Mononuclear cell (primary cell): ENCODE data around the gene DDX1. TPM values are rescaled to one million over a fixed set of nuclear protein-coding genes. Genes with fewer than 3 reads are reported as not detected.
"Not testable (repeated sequence)": the region's sequence is repeated elsewhere in the genome, so short reads cannot be mapped to it uniquely, and the experiment has no call there.

ENCODE experiments used
- H3K27me3 ChIP-seq: 2 replicates; pipeline ENCODE4 v1.6.0; 2011; ENCODE audit warnings: low read length, control low read depth; ENCODE audit not compliant: insufficient read depth
- H3K4me1 ChIP-seq: 2 replicates; pipeline ENCODE4 v1.5.1; 2011; ENCODE audit warnings: mild to moderate bottlenecking, low read length, control low read depth; ENCODE audit not compliant: insufficient read depth
- H3K4me3 ChIP-seq: 2 replicates; pipeline ENCODE4 v1.5.1; 2011; ENCODE audit warnings: mild to moderate bottlenecking, low read length, moderate library complexity
- H3K9me3 ChIP-seq: 2 replicates; pipeline ENCODE4 v1.5.1; 2011; ENCODE audit warnings: low read depth, mild to moderate bottlenecking, control low read depth, low read length
- total RNA-seq: library from RNA; depleted of rRNA; stranded (reverse); fragments of >200 nt; gene quantifications from one replicate; pipeline ENCODE4 v1.2.3, GENCODE V29; 2012

The DDX1 gene
- total RNA-seq, 1 donor: 55.5 TPM

DNA sequence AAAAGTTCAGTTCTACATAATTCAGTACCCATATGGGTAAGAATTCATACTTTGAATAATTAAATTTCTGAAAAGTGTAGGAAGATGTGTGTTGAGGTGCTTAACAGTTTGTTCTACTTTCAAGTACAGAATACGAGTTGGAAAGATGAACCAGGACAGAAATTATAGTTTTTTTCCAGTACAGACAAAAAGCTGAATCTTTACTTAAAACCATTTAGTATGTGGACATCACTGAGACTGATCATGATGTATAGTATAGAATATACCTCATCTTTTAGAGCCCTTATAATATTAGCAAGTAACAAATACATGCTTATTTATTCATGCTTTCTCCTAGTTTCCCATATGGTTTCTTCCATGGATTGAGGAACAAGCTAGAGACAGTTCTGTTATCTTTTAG is 10.0 kb downstream of the DDX1 start:
- no peak overlapping the region for H3K4me3 ChIP-seq
- no peaks in the 10 kb centered on the region for H3K4me1 ChIP-seq
- H3K27me3 ChIP-seq: no peaks in the 10 kb centered on the region
- H3K9me3 ChIP-seq: no peaks in the 10 kb centered on the region

DNA sequence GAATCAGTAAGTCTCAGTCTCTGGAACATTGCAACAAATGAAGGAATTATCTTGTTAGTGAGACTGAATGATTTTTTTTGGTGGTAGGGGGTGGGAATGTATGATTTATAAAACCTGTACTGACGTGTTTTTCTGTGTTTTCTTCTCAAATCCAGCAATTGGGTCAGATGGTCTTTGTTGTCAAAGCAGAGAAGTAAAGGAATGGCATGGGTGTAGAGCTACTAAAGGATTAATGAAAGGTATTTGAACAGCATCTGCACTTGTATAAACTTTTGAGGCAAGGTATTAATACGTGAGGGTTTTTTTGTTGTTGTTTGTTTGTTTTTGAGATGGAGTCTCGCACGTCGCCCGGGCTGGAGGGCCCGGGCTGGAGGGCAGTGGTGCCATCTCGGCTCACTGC is 10.7 kb downstream of the DDX1 start:
- Histone ChIP-seq H3K9me3 (no peaks in the 10 kb centered on the region), H3K4me1 (no peaks in the 10 kb centered on the region), H3K27me3 (no peaks in the 10 kb centered on the region), H3K4me3 (no peak overlapping the region)

DNA sequence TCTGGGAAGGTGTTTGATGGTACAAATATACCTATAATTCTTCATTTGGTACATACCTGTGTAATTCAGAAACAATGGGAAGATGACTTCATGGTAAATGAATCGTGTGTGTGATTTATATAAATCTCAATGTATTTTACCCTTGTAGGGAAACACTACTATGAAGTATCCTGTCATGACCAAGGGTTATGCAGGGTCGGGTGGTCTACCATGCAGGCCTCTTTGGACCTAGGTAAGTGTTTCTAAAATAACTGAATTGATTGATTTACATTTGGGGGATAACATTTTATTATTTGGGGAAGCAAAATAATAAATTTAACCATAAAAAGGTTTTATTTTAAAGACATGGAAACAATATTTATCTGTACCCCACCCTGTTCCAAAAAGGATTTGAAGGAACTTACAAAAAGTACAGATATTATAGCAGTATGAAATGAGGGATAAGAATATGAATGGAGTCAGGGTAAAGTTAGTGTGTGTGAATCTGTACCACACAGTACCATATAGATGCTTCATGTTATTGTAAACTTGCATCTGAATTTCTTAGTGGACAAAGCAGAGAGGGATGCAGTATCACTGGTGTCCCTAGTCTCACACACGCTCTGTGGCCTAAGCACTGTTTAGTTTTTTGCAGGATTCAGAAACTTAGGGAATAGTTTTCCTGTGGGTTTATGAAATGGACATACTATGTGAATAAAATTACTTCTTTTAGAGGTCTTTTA is 11.5 kb downstream of the DDX1 start:
- Histone ChIP-seq H3K27me3 (no peaks in the 10 kb centered on the region), H3K4me3 (no peak overlapping the region), H3K9me3 (no peaks in the 10 kb centered on the region), H3K4me1 (no peaks in the 10 kb centered on the region)

DNA sequence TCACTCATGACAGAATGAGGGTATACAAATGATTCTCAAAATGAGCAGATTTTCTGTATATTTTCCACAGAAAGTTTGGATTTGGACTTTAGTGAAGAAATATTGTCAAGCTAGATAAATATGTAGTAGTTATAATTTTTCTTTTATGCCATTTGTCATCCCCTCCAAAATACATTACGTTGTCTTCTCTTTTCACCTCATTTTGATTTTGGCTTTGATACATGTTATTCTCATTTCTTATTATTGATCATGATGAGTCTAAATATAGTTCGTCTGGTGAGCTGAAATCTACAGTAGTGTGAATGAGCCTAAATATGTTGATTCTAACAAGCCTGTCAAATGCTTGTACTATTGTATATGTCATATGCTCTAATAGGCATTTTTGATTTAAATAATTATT is 12.3 kb downstream of the DDX1 start:
- no peaks in the 10 kb centered on the region for H3K9me3 ChIP-seq
- no peaks in the 10 kb centered on the region for H3K27me3 ChIP-seq
- H3K4me3 ChIP-seq: no peak overlapping the region
- no peaks in the 10 kb centered on the region for H3K4me1 ChIP-seq

DNA sequence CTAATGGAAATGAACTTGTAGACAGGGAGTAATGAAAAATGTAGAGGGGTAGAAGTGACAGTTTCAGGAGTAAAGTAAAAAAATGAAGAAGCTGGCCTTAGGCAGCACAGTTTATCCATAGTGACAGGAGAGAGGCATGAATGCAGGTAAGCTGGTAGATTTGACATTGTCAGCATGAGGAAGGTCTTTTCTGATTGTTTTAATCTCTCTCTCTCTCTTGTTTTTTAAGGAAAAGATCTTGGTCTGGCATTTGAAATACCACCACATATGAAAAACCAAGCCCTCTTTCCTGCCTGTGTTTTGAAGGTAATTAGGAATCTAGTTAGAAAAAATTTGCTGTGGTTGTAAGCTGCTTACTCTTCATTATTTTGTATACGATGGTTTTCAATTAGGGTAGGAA is 14.1 kb downstream of the DDX1 start:
- H3K4me3 ChIP-seq: no peak overlapping the region
- no peaks in the 10 kb centered on the region for H3K4me1 ChIP-seq
- H3K9me3 ChIP-seq: no peaks in the 10 kb centered on the region
- H3K27me3 ChIP-seq: no peaks in the 10 kb centered on the region

DNA sequence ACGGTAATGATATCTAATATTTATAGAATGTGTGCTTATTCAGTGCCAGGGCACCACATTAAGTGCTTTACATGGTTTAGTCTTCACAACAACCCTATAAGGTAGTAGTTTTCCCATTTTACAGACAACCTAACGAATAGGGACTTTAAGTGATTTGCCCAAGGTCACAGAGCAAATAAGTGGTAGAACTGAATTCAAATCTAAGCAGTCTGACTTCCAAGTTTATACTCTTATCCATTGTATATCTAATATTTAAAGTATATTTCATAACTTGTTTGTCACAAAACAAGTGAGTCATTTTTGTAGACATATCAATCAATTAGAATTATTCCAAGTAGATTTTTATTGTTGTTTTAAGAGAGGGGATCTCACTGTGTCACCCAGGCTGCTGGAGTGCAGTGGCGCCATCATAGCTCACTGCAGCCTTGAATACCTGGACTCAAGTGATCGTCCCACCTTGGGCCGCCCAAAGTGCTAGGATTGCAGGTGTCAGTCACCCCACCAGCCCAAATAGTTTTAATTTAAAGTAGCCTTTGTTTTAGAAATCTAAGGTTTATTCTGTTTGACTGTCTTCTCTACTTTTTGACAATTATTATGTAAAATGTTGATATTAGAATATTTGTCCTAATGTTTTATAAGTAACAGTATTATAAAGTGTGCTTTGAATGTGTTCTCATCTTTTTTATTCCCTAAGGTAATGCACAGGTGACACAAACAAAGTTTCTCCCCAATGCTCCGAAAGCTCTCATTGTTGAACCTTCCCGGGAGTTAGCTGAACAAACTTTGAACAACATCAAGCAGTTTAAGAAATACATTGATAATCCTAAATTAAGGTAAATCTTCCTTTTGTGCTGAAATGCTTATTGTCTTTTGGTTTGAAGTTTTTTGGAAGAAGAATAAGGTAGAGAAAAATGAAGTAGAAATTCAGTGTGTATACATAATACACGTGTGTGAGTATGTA is 15.1 kb downstream of the DDX1 start:
- no peaks in the 10 kb centered on the region for H3K9me3 ChIP-seq
- H3K27me3 ChIP-seq: no peaks in the 10 kb centered on the region
- no peaks in the 10 kb centered on the region for H3K4me1 ChIP-seq
- H3K4me3 ChIP-seq: no peak overlapping the region

DNA sequence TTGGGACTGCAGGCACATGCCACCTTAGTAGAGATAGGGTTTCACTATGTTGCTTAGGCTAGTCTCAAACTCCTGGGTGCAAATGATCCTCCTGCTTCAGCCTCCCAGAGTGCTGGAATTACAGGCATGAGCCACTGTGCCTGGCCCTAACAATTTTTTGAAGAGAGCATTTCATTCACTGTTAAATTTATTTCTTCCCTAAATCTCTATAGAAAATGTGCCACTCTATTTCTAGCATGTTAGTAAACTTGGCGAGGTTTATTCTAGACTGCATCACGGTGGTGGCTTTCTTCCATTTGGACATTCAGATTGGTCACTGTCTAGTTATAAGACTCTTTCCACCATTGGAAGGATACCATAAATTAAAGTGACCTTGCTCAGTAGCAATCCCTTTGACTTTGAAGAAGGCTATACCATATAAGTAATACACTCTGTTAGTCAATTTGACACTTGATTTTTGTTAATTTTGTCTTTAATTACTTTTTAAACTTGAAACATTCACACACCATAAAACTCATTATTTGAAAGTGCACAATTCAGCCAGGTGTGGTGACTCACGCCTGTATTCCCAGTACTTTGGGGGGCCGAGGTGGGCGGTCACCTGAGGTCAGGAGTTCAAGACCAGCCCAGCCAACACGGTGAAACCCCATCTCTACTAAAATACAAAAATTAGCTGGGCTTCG is 16.2 kb downstream of the DDX1 start:
- Histone ChIP-seq H3K9me3 (no peaks in the 10 kb centered on the region), H3K4me1 (no peaks in the 10 kb centered on the region), H3K4me3 (no peak overlapping the region), H3K27me3 (no peaks in the 10 kb centered on the region)

DNA sequence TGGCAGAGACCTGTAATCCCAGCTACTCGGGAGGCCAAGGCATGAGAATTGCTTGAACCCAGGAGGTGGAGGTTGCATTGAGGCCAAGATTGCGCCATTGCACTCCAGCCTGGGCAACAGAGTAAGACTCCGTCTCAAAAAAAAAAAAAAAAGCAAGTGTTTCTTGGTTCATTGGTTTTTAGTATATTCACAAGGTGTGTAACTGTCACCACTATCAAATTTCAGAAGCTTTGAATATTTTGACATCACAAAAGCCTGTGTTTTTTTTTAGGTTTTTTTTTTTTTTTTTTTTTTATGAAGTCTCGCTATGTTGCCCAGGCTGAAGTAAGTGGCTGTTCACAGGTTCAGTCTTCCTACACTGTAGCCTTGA is 16.7 kb downstream of the DDX1 start:
- Histone ChIP-seq H3K9me3 (no peaks in the 10 kb centered on the region), H3K27me3 (no peaks in the 10 kb centered on the region), H3K4me1 (no peaks in the 10 kb centered on the region), H3K4me3 (no peak overlapping the region)

DNA sequence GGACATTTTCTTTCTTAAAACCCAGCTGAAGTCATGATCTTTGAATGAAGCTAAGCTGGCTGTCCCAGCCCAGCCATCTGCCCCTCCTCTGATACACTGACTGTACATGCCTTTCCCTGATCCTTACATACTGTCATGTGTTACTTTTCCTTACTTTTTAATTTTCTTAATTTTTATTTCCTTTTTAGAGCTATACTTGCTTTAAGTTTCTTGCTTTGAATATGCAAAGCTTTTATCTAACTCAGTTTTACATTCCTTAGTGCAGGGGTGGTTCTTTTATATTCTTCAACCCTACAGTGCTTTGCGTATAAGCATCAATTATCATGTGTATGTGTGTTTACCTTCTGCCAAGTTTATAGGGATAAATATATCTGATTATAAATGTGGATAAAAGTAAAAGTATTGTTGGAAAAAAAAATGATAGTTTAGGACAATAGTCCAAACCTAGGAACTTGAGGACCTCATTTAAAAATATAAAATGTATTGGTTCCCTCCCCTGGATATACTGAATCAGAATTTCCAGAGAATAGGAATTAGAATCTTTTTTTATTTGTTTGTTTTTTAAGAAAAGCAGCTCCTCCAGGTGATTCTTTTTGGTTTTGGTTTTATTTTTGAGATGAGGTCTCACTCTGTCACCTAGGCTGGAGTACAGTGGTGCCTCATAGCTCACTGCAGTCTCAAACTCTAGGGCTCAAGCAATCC is 17.8 kb downstream of the DDX1 start:
- no peaks in the 10 kb centered on the region for H3K27me3 ChIP-seq
- no peaks in the 10 kb centered on the region for H3K9me3 ChIP-seq
- no peak overlapping the region for H3K4me3 ChIP-seq
- no peaks in the 10 kb centered on the region for H3K4me1 ChIP-seq

DNA sequence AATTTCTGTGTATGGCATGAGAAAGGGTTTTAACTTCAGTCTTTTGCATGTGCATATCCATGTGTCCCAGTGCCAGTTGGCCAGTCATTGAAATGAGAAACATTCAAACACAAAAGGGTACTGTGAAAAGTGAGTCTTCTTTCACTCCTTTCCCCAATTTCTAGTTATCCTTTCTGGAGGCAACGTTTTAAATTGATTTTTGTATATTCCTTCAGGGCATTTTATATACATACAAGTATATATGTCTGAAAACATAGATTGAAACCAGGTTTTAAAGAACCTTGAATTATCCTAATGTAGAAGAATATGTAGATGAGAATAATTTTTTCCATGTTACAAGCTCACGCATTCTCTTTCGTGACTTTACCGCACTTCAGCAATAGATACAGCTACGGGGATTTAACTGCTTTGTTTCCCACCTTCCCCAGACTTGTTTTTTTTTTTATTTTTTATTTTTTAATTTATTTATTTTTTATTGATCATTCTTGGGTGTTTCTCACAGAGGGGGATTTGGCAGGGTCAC is 18.8 kb downstream of the DDX1 start:
- Histone ChIP-seq H3K4me3 (no peak overlapping the region), H3K9me3 (no peaks in the 10 kb centered on the region), H3K4me1 (no peaks in the 10 kb centered on the region), H3K27me3 (no peaks in the 10 kb centered on the region)

DNA sequence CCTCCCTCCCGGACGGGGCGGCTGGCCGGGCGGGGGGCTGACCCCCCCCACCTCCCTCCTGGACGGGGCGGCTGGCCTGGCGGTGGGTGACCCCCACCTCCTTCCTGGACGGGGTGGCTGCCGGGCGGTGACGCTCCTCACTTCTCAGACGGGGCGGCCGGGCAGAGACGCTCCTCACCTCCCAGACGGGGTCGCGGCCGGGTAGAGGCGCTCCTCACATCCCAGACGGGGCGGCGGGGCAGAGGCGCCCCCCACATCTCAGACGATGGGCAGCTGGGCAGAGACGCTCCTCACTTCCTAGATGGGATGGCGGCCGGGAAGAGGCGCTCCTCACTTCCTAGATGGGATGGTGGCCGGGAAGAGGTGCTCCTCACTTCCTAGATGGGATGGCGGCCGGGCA is 20.4 kb downstream of the DDX1 start:
- H3K4me3 ChIP-seq, H3K9me3 ChIP-seq, H3K4me1 ChIP-seq, H3K27me3 ChIP-seq: not testable (repeated sequence)

DNA sequence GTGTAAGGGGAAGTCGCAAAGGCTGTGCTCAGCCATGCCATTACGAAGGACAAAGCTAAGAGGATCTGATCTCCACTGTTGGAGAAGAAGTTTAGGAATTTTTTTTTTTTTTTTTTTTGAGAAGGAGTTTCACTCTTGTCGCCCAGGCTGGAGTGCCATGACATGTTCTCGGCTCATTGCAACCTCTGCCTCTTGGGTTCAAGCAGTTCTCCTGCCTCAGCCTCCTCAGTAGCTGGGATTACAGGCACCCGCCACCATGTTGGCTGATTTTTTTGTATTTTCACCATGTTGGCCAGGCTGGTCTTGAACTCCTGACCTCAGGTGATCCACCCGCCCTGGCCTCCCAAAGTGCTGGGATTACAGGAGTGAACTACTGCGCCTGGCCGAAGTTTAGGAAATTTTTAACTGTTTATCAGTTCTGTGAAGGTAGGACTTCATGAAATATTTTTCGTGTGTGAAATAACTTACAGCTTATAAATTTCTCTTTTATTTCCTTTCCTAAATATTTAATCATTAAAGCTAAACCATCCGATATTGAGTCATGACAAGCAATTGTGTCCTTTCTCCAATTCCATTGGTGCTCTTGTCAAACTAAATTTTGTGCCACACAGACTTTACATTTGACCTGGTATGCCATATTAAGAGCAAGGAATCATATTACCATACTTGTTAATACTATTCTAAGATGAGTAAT is 22.2 kb downstream of the DDX1 start:
- no peaks in the 10 kb centered on the region for H3K4me1 ChIP-seq
- no peaks in the 10 kb centered on the region for H3K9me3 ChIP-seq
- no peaks in the 10 kb centered on the region for H3K27me3 ChIP-seq
- H3K4me3 ChIP-seq: no peak overlapping the region

DNA sequence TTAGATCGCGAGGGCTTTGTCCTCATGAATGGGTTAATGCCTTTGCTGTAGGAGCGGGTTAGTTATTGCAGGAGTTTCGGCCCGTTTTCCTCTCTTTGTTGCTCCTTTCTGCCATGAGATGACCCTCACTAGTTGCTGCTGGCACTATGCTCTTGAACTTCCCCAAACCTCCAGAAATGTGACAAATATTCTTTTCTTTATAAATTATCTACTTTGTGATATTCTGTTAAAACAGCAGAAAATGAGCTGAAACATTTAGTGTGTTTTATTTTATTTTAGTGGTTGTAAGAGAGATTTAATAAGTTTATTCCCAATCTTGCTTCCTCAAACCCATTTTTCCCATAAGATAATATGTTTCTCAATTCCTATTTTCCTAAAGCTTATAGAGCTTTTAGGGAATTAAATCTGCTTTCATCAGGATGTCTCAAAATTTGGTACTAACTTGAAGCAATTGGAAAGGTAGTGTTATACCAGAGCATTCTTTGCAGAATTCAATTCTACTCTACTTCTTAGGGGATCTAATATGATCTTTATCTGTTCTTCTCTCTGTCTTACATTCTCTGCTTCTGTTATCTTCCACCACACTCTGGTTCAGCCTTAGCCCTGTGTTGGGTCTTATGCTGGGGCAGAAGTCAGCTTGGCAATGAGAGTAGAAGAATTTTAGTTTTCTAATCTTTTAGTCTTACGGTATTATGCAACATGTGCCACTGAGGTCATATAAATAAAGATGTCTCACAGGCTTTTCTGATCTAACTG is 23.1 kb downstream of the DDX1 start:
- no peaks in the 10 kb centered on the region for H3K27me3 ChIP-seq
- H3K4me1 ChIP-seq: no peaks in the 10 kb centered on the region
- no peak overlapping the region for H3K4me3 ChIP-seq
- H3K9me3 ChIP-seq: no peaks in the 10 kb centered on the region
